Activated CD8-positive, alpha-beta T cell treated with anti-CD3 and anti-CD28 coated beads for 36 hours (primary cell): ENCODE data around the gene MAPK1. TPM values are rescaled to one million over a fixed set of nuclear protein-coding genes. Genes with fewer than 3 reads are reported as not detected.

Experiments
- ATAC-seq: fragments of 200-7000 bp; cut with Tn5 transposase; one replicate; pipeline ENCODE4 v1.10.0; 2021; ENCODE audit warnings: mild to moderate bottlenecking, moderate library complexity
- CTCF ChIA-PET: fragments of 350-600 bp; sonication (Branson Sonifier 250); formaldehyde crosslinking; loops from one replicate; lab custom pipeline; 2021; ENCODE audit warnings: antibody characterized with exemption; lab: Charles Lee
- POLR2A ChIA-PET: fragments of 350-600 bp; sonication (Branson Sonifier 250); formaldehyde crosslinking; loops from one replicate; lab custom pipeline; 2021; ENCODE audit warnings: antibody characterized with exemption; lab: Charles Lee
- DNase-seq: peaks from one replicate; pipeline ENCODE4 v3.0.0-alpha.2; 2020
- H3K27ac Mint-ChIP-seq: one replicate; pipeline ENCODE4 v1.8.0; 2021; ENCODE audit warnings: mild to moderate bottlenecking, mixed read lengths
- H3K27me3 Mint-ChIP-seq: one replicate; pipeline ENCODE4 v1.8.0; 2021; ENCODE audit warnings: mixed read lengths
- H3K36me3 Mint-ChIP-seq: one replicate; pipeline ENCODE4 v1.8.0; 2021; ENCODE audit warnings: low read depth, mixed read lengths
- H3K4me1 Mint-ChIP-seq: one replicate; pipeline ENCODE4 v1.8.0; 2021; ENCODE audit warnings: low read depth, mixed read lengths
- H3K4me3 Mint-ChIP-seq: one replicate; pipeline ENCODE4 v1.8.0; 2021; ENCODE audit warnings: mild to moderate bottlenecking, moderate library complexity, mixed read lengths
- H3K9me3 Mint-ChIP-seq: one replicate; pipeline ENCODE4 v1.8.0; 2021; ENCODE audit warnings: mixed read lengths
- CTCF ChIP-seq: fragments of 200-600 bp; IDR thresholded peaks from one replicate; pipeline ENCODE4 v1.8.0; 2022; ENCODE audit warnings: antibody characterized with exemption, mild to moderate bottlenecking
- intact Hi-C: fragments of 100-400 bp; cut with micrococcal nuclease; formaldehyde crosslinking; loops from one replicate; pipeline ENCODE4 v1.10.0; 2022
- total RNA-seq, 2 experiments: library from RNA; stranded (reverse); gene quantifications; one replicate each; pipeline ENCODE4 v1.2.3, GENCODE V29; 2021

Gene MAPK1
- total RNA-seq, 2 experiments from 2014 or later, result 87.1 to 93.4 TPM

GRCh38 chr22:21816787-21817496, 50.5 kb downstream of the MAPK1 start:
- ATAC-seq (peak; percentile 88), DNase-seq (peak; percentile 37)
- H3K36me3 Mint-ChIP-seq, result peaks cover 7% of the 10 kb centered on the region
- no peaks in the 10 kb centered on the region for H3K9me3 Mint-ChIP-seq
- CTCF ChIA-PET, result interaction anchor here (1.2 kb wide), 1 partner anchor 121 kb away, joined by 6 read pairs; no protein-coding TSS in a partner anchor
- POLR2A ChIA-PET, result interaction anchor here (1.0 to 1.4 kb wide), 3 partner anchors 10 to 43 kb away, joined by 3 to 7 read pairs (median 3); no protein-coding TSS in a partner anchor
- H3K27me3 Mint-ChIP-seq, result no peaks in the 10 kb centered on the region
- peak overlapping the region; percentile 84 for H3K27ac Mint-ChIP-seq
- H3K4me3 Mint-ChIP-seq, result peak overlapping the region; percentile 46
- intact Hi-C loops, result loop anchor here (10.0 kb wide), 2 partner anchors 48 to 52 kb away; partner anchors contain the start of gene MAPK1
- peaks cover 64% of the 10 kb centered on the region for H3K4me1 Mint-ChIP-seq
- TF ChIP-seq CTCF, result no peak

- CTCF ChIA-PET, result interaction anchor here (1.2 kb wide), 1 partner anchor 122 kb away, joined by 6 read pairs; no protein-coding TSS in a partner anchor
- H3K4me3 Mint-ChIP-seq, result no peak overlapping the region
- peak overlapping the region; percentile 84 for H3K27ac Mint-ChIP-seq
- peaks cover 7% of the 10 kb centered on the region for H3K36me3 Mint-ChIP-seq
- ATAC-seq (no peak), DNase-seq (no peak)
- H3K4me1 Mint-ChIP-seq, result peaks cover 64% of the 10 kb centered on the region
- intact Hi-C loops, result loop anchor here (10.0 kb wide), 2 partner anchors 48 to 52 kb away; partner anchors contain the start of gene MAPK1
- no peaks in the 10 kb centered on the region for H3K9me3 Mint-ChIP-seq
- TF ChIP-seq CTCF, result no peak
- H3K27me3 Mint-ChIP-seq, result no peaks in the 10 kb centered on the region
- POLR2A ChIA-PET, result interaction anchor here (1.3 to 1.4 kb wide), 2 partner anchors 9 to 43 kb away, joined by 3 to 7 read pairs; no protein-coding TSS in a partner anchor
Measured at GRCh38 chr22:21816472-21816786, 51.0 kb downstream of the MAPK1 start.

- Mint-ChIP-seq H3K4me1 (peaks cover 61% of the 10 kb centered on the region), H3K27me3 (no peaks in the 10 kb centered on the region), H3K9me3 (no peaks in the 10 kb centered on the region), H3K36me3 (peaks cover 7% of the 10 kb centered on the region), H3K27ac (peak overlapping the region; percentile 57), H3K4me3 (no peak overlapping the region)
- CTCF ChIA-PET, result interaction anchor here (1.2 kb wide), 1 partner anchor 122 kb away, joined by 6 read pairs; no protein-coding TSS in a partner anchor
- intact Hi-C loops, result loop anchor here (10.0 kb wide), 2 partner anchors 49 to 51 kb away; partner anchors contain the start of gene MAPK1
- no peak for TF ChIP-seq CTCF
- POLR2A ChIA-PET, result interaction anchor here (1.4 kb wide), 1 partner anchor 9 kb away, joined by 3 read pairs; no protein-coding TSS in a partner anchor
- no peak for ATAC-seq
- no peak for DNase-seq
Measured at GRCh38 chr22:21815958-21816357, 51.5 kb downstream of the MAPK1 start.

- Mint-ChIP-seq H3K27ac (no peak overlapping the region), H3K4me3 (no peak overlapping the region), H3K36me3 (peaks cover 7% of the 10 kb centered on the region), H3K9me3 (no peaks in the 10 kb centered on the region), H3K4me1 (peaks cover 61% of the 10 kb centered on the region), H3K27me3 (no peaks in the 10 kb centered on the region)
- intact Hi-C loops, result loop anchor here (10.0 kb wide), 2 partner anchors 49 to 51 kb away; partner anchors contain the start of gene MAPK1
- TF ChIP-seq CTCF, result no peak
- POLR2A ChIA-PET, result interaction anchor here (1.4 kb wide), 1 partner anchor 8 kb away, joined by 3 read pairs; no protein-coding TSS in a partner anchor
- DNase-seq, result no peak
- no peak for ATAC-seq
- CTCF ChIA-PET, result interaction anchor here (1.1 to 2.1 kb wide), 2 partner anchors 123 to 157 kb away, joined by 3 to 5 read pairs; no protein-coding TSS in a partner anchor
Measured at GRCh38 chr22:21815357-21815756, 52.1 kb downstream of the MAPK1 start.
